PFSK-1 (cell line): ENCODE results near the gene RPL22L1.

Experiments used
- FOXP2 ChIP-seq: optimal IDR thresholded peaks from 2 replicates; pipeline ENCODE3; 2011; ENCODE audit warnings: borderline replicate concordance, control low read depth, inconsistent platforms; ENCODE audit not compliant: insufficient read depth; ENCODE audit errors: extremely low read length, extremely low read depth
- POLR2AphosphoS5 ChIP-seq: IDR thresholded peaks from 2 replicates; pipeline ENCODE4 v1.6.1; 2012; ENCODE audit warnings: low read depth, mild to moderate bottlenecking, control low read depth, low read length, moderate library complexity
- SIN3A ChIP-seq: IDR thresholded peaks from 2 replicates; pipeline ENCODE4 v1.6.1; 2012; ENCODE audit warnings: mild to moderate bottlenecking, low read length, moderate library complexity, borderline replicate concordance; ENCODE audit not compliant: insufficient read depth
- TAF1 ChIP-seq: IDR thresholded peaks from 2 replicates; pipeline ENCODE4 v1.6.1; 2012; ENCODE audit warnings: low read length, control low read depth, borderline replicate concordance; ENCODE audit not compliant: insufficient read depth
- TF ChIP-seq, protein P1 (sequence below), 2 experiments: IDR thresholded peaks; 2 replicates each; pipeline versions ENCODE4 v1.6.1 to v1.8.0; 2011 to 2012; ENCODE audit warnings: low read depth in 2 of 2, low read length in 2 of 2, control low read depth in 1 of 2, inconsistent platforms in 1 of 2, mild to moderate bottlenecking in 1 of 2, moderate library complexity in 1 of 2; ENCODE audit not compliant: insufficient read depth in 1 of 2

Gene RPL22L1

DNA sequence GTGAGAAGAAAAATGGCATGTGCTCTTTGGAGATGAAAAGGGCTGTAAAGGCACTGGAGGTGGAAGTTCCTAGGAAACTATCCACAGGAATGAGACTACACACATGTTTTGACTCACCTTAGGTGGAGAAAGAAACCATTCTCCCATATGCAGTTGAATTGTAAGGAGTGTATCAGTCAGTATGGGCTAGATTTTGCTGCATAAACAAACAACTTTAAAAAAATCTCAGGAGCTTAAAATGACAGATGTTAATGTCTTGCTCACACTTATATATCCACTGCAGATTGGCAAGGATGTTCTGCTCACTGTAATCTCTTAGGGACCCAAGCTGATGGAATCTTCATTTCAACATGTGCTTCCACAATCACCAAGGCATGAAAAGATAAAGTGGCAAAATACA is 25.6 kb downstream of the RPL22L1 start:
- TF ChIP-seq, protein P1, sequence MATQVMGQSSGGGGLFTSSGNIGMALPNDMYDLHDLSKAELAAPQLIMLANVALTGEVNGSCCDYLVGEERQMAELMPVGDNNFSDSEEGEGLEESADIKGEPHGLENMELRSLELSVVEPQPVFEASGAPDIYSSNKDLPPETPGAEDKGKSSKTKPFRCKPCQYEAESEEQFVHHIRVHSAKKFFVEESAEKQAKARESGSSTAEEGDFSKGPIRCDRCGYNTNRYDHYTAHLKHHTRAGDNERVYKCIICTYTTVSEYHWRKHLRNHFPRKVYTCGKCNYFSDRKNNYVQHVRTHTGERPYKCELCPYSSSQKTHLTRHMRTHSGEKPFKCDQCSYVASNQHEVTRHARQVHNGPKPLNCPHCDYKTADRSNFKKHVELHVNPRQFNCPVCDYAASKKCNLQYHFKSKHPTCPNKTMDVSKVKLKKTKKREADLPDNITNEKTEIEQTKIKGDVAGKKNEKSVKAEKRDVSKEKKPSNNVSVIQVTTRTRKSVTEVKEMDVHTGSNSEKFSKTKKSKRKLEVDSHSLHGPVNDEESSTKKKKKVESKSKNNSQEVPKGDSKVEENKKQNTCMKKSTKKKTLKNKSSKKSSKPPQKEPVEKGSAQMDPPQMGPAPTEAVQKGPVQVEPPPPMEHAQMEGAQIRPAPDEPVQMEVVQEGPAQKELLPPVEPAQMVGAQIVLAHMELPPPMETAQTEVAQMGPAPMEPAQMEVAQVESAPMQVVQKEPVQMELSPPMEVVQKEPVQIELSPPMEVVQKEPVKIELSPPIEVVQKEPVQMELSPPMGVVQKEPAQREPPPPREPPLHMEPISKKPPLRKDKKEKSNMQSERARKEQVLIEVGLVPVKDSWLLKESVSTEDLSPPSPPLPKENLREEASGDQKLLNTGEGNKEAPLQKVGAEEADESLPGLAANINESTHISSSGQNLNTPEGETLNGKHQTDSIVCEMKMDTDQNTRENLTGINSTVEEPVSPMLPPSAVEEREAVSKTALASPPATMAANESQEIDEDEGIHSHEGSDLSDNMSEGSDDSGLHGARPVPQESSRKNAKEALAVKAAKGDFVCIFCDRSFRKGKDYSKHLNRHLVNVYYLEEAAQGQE (IDR thresholded peaks at IDR 0.05; ENCODE audit: insufficient read depth in 1 of 2, low read depth in 2 of 2, low read length in 2 of 2) = no peak
- no peak for TF ChIP-seq TAF1
- TF ChIP-seq SIN3A = no peak
- TF ChIP-seq FOXP2 = no peak
- no peak for TF ChIP-seq POLR2AphosphoS5

GRCh38 chr3:170840291-170840859 is 29.6 kb downstream of the RPL22L1 start:
- no peak for TF ChIP-seq FOXP2

- TF ChIP-seq TAF1 = no peak
- no peak for TF ChIP-seq FOXP2
- no peak for TF ChIP-seq SIN3A
- TF ChIP-seq, protein P1 (IDR thresholded peaks at IDR 0.05; ENCODE audit: insufficient read depth in 1 of 2, low read depth in 2 of 2, low read length in 2 of 2) = no peak
- TF ChIP-seq POLR2AphosphoS5 = no peak
Measured at GRCh38 chr3:170839518-170840100, 30.4 kb downstream of the RPL22L1 start.

- TF ChIP-seq, protein P1 (IDR thresholded peaks at IDR 0.05; ENCODE audit: insufficient read depth in 1 of 2, low read depth in 2 of 2, low read length in 2 of 2) = no peak
- TF ChIP-seq SIN3A (no peak), POLR2AphosphoS5 (no peak), FOXP2 (no peak), TAF1 (no peak)
Measured at GRCh38 chr3:170836491-170836890, 33.5 kb downstream of the RPL22L1 start.

DNA sequence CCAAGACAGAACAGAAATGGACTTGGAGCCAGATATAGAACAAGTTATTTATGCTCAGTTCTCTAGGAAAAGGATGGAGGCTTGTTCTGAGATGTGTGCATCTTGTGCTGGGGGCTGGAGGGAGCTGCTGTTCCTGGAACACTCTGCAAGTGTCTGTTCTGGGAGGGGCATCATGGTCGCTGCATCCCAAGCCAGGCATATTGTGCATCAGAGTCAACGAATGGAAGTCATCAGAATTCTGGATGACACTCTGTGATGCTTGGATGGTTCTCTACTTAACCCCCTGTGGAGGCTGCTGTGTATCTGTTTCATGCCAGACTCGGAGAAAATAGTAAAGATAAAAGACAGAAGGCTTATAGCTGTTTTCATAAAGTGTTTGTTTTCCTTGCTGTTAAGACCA is 34.7 kb downstream of the RPL22L1 start:
- TF ChIP-seq, protein P1 (IDR thresholded peaks at IDR 0.05; ENCODE audit: insufficient read depth in 1 of 2, low read depth in 2 of 2, low read length in 2 of 2) = no peak
- TF ChIP-seq POLR2AphosphoS5 = no peak
